ENCODE results near the gene STK10. TPM values are rescaled to one million over a fixed set of nuclear protein-coding genes. Genes with fewer than 3 reads are reported as not detected.

Gene STK10
- total and polyA plus RNA-seq, 2 experiments from 2014 or later: 7.5 to 17.8 TPM

- TF ChIP-seq, protein P1, sequence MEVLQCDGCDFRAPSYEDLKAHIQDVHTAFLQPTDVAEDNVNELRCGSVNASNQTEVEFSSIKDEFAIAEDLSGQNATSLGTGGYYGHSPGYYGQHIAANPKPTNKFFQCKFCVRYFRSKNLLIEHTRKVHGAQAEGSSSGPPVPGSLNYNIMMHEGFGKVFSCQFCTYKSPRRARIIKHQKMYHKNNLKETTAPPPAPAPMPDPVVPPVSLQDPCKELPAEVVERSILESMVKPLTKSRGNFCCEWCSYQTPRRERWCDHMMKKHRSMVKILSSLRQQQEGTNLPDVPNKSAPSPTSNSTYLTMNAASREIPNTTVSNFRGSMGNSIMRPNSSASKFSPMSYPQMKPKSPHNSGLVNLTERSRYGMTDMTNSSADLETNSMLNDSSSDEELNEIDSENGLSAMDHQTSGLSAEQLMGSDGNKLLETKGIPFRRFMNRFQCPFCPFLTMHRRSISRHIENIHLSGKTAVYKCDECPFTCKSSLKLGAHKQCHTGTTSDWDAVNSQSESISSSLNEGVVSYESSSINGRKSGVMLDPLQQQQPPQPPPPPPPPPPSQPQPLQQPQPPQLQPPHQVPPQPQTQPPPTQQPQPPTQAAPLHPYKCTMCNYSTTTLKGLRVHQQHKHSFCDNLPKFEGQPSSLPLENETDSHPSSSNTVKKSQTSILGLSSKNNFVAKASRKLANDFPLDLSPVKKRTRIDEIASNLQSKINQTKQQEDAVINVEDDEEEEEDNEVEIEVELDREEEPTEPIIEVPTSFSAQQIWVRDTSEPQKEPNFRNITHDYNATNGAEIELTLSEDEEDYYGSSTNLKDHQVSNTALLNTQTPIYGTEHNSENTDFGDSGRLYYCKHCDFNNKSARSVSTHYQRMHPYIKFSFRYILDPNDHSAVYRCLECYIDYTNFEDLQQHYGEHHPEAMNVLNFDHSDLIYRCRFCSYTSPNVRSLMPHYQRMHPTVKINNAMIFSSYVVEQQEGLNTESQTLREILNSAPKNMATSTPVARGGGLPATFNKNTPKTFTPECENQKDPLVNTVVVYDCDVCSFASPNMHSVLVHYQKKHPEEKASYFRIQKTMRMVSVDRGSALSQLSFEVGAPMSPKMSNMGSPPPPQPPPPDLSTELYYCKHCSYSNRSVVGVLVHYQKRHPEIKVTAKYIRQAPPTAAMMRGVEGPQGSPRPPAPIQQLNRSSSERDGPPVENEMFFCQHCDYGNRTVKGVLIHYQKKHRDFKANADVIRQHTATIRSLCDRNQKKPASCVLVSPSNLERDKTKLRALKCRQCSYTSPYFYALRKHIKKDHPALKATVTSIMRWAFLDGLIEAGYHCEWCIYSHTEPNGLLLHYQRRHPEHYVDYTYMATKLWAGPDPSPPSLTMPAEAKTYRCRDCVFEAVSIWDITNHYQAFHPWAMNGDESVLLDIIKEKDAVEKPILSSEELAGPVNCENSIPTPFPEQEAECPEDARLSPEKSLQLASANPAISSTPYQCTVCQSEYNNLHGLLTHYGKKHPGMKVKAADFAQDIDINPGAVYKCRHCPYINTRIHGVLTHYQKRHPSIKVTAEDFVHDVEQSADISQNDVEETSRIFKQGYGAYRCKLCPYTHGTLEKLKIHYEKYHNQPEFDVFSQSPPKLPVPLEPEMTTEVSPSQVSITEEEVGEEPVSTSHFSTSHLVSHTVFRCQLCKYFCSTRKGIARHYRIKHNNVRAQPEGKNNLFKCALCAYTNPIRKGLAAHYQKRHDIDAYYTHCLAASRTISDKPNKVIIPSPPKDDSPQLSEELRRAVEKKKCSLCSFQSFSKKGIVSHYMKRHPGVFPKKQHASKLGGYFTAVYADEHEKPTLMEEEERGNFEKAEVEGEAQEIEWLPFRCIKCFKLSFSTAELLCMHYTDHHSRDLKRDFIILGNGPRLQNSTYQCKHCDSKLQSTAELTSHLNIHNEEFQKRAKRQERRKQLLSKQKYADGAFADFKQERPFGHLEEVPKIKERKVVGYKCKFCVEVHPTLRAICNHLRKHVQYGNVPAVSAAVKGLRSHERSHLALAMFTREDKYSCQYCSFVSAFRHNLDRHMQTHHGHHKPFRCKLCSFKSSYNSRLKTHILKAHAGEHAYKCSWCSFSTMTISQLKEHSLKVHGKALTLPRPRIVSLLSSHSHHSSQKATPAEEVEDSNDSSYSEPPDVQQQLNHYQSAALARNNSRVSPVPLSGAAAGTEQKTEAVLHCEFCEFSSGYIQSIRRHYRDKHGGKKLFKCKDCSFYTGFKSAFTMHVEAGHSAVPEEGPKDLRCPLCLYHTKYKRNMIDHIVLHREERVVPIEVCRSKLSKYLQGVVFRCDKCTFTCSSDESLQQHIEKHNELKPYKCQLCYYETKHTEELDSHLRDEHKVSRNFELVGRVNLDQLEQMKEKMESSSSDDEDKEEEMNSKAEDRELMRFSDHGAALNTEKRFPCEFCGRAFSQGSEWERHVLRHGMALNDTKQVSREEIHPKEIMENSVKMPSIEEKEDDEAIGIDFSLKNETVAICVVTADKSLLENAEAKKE (CRISPR knock-in tag; IDR thresholded peaks at IDR 0.05): no peak
- no peak for TF ChIP-seq ZNF114 (CRISPR knock-in tag; IDR thresholded peaks at IDR 0.05)
Measured at GRCh38 chr5:172235827-172236736, 48.1 kb upstream of the STK10 start (continued).

DNA sequence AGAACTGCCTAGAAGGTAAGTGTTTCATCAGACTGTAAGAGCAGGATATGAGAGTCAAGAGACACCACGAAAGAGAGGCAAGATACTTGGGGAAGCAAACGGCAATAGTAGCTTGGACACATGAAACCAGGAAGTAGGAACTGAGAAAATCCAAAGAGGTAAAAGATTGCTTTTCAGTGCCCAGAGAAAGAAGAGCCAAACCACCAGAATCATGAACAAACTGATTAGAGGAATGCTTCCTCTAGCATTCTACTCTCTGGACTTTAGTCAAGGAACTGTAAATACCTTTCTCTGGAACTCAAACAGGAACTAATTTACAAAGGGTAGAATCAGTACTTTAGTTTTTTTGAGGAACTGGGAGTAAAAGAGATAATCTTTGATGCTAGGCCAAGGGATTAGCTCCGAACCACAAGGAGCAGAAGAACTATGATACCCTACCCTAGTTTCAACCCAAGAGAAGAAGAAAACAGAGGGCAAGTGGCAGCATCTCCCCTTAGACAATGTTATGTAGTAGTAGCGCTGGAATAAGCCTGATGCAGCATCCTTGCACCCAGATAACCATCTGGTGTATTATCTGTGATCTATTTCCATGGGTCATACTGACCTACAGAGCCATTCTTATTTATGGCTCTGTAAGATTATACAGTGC is 47.2 kb upstream of the STK10 start:
- Histone ChIP-seq H3K9me2 (ENCODE audit: insufficient read depth) (no peaks in the 10 kb centered on the region), H3K4me1 (ENCODE audit: insufficient read depth) (peaks cover 15% of the 10 kb centered on the region), H3K27me3 (ENCODE audit: insufficient read depth) (no peaks in the 10 kb centered on the region), H3F3A (replicated peaks; ENCODE audit: low read depth) (peaks cover 4% of the 10 kb centered on the region; the same call in 1 of the 2 replicates), H3K36me3 (ENCODE audit: insufficient read depth) (peaks cover 7% of the 10 kb centered on the region; the same call in 1 of the 2 replicates), H4K20me1 (replicated peaks; ENCODE audit: insufficient read depth) (peaks cover 39% of the 10 kb centered on the region), H2AFZ (no peak overlapping the region), H3K4me2 (no peak overlapping the region), H3K79me2 (replicated peaks; ENCODE audit: insufficient read depth) (peaks cover 62% of the 10 kb centered on the region), H3K27ac (ENCODE audit: low read depth) (no peak overlapping the region), H3K4me3 (no peak overlapping the region)
- ATAC-seq: no peak
- no peak for DNase-seq (ENCODE audit: low spot score)
- Mint-ChIP-seq H3K27ac (peak overlapping the region; percentile 19; the same call in 1 of the 2 replicates), H3K4me3 (no peak overlapping the region), H3K36me3 (ENCODE audit: low read depth) (peaks cover 26% of the 10 kb centered on the region), H3K9me3 (no peaks in the 10 kb centered on the region), H3K4me1 (peaks cover 33% of the 10 kb centered on the region), H3K27me3 (ENCODE audit: insufficient read depth, low read depth, poor library complexity) (peaks cover 3% of the 10 kb centered on the region)
- TF ChIP-seq POLR2AphosphoS5 (IDR thresholded peaks at IDR 0.05; ENCODE audit: low read depth) (no peak), EZH2phosphoT487 (IDR thresholded peaks at IDR 0.05; ENCODE audit: unreplicated experiment) (no peak), ZNF114 (CRISPR knock-in tag; IDR thresholded peaks at IDR 0.05) (no peak)
- TF ChIP-seq, protein P2, sequence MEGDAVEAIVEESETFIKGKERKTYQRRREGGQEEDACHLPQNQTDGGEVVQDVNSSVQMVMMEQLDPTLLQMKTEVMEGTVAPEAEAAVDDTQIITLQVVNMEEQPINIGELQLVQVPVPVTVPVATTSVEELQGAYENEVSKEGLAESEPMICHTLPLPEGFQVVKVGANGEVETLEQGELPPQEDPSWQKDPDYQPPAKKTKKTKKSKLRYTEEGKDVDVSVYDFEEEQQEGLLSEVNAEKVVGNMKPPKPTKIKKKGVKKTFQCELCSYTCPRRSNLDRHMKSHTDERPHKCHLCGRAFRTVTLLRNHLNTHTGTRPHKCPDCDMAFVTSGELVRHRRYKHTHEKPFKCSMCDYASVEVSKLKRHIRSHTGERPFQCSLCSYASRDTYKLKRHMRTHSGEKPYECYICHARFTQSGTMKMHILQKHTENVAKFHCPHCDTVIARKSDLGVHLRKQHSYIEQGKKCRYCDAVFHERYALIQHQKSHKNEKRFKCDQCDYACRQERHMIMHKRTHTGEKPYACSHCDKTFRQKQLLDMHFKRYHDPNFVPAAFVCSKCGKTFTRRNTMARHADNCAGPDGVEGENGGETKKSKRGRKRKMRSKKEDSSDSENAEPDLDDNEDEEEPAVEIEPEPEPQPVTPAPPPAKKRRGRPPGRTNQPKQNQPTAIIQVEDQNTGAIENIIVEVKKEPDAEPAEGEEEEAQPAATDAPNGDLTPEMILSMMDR (conservative IDR thresholded peaks at IDR 0.05; ENCODE audit: low read depth in 2 of 2): no peak
